Measurements from ENCODE around the gene EHMT2. TPM values are rescaled to one million over a fixed set of nuclear protein-coding genes. Genes with fewer than 3 reads are reported as not detected.
A peak's percentile ranks its signal among the peaks of the same experiment; 100 is the strongest.

Gene EHMT2
- total and polyA plus RNA-seq, 2 of the 13 experiments (the other 11 are each of a cell fraction or from before 2014, with no cell fraction given) = 55.2 to 69.2 TPM

DNA sequence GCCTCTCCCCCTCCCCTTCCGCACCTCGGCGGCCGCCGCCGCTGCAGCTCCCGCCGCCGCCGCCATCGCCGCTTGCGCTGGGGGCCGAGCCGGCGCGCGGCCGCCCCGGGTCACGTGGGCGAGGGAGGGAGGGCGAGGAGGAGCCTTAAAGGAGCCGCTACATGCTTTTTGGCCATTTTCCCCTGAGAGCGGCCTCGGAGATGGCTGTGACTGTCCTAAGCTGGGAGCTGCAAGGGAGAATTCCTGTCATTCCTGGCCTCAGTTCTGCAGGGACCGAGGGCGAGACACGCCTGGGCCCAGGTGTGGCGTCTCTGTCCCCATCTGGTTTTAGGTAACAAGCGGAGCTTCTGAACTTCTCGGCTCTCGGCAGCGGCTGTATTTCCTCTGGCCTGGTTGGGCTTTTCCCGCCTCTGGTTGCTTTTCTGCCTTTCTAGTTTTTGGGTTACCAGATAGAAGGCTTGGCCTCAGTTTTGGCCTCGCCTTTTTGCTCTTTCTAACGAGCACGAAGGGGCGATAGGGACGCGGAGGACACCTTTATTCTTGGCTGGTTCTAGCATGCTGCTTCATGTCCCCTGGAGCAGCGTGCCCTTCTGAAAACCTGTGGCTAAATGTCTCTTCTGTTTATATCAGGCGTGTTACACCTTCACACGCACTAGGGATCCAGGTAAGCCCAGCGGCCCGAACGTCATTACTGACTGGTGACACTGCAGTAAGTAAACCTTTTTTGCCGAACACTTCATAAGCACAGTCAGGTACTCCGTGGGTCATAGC is at the start of gene EHMT2 (continued):
- TF ChIP-seq KLF11 (CRISPR knock-in tag; IDR thresholded peaks at IDR 0.05) (peak; percentile 86; the same call in 1 of the 2 replicates), EP300 (IDR thresholded peaks at IDR 0.05; ENCODE audit: low read depth in 2 of 2, low read length in 2 of 2) (0 out of 4 replicates have a peak, but pooled peaks of 1 of the 2 experiments have one; percentile 11), EP300 (CRISPR knock-in tag; IDR thresholded peaks at IDR 0.05; ENCODE audit: borderline replicate concordance) (no peak), ZNF75D (CRISPR knock-in tag; IDR thresholded peaks at IDR 0.05; ENCODE audit: borderline replicate concordance) (no peak), ZNF20 (CRISPR knock-in tag; IDR thresholded peaks at IDR 0.05) (no peak), NPAS2 (CRISPR knock-in tag; IDR thresholded peaks at IDR 0.05; ENCODE audit: borderline replicate concordance) (no peak), MYC (CRISPR knock-in tag; IDR thresholded peaks at IDR 0.05; ENCODE audit: borderline replicate concordance) (no peak), ZBTB14 (CRISPR knock-in tag; IDR thresholded peaks at IDR 0.05) (no peak), PAWR (CRISPR knock-in tag; IDR thresholded peaks at IDR 0.05; ENCODE audit: borderline replicate concordance) (no peak), HOMEZ (CRISPR knock-in tag; IDR thresholded peaks at IDR 0.05; ENCODE audit: low read depth) (peak; percentile 27; the same call in 1 of the 2 replicates), ZBED4 (CRISPR knock-in tag; IDR thresholded peaks at IDR 0.05; ENCODE audit: borderline replicate concordance) (no peak), ZNF788 (CRISPR knock-in tag; IDR thresholded peaks at IDR 0.05; ENCODE audit: borderline replicate concordance) (no peak), NR2C2 (CRISPR knock-in tag; IDR thresholded peaks at IDR 0.05; ENCODE audit: borderline replicate concordance) (peak; percentile 23; the same call in 1 of the 2 replicates), MED1 (CRISPR knock-in tag; IDR thresholded peaks at IDR 0.05) (peak; percentile 23; the same call in 1 of the 2 replicates), ZNF234 (CRISPR knock-in tag; conservative IDR thresholded peaks at IDR 0.05) (no peak), SYNCRIP (IDR thresholded peaks at IDR 0.05; ENCODE audit: insufficient read depth, low read depth, low read length) (no peak)
- TF ChIP-seq, protein P1, sequence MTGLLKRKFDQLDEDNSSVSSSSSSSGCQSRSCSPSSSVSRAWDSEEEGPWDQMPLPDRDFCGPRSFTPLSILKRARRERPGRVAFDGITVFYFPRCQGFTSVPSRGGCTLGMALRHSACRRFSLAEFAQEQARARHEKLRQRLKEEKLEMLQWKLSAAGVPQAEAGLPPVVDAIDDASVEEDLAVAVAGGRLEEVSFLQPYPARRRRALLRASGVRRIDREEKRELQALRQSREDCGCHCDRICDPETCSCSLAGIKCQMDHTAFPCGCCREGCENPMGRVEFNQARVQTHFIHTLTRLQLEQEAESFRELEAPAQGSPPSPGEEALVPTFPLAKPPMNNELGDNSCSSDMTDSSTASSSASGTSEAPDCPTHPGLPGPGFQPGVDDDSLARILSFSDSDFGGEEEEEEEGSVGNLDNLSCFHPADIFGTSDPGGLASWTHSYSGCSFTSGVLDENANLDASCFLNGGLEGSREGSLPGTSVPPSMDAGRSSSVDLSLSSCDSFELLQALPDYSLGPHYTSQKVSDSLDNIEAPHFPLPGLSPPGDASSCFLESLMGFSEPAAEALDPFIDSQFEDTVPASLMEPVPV (CRISPR knock-in tag; IDR thresholded peaks at IDR 0.05) = no peak
- TF ChIP-seq, protein P2, sequence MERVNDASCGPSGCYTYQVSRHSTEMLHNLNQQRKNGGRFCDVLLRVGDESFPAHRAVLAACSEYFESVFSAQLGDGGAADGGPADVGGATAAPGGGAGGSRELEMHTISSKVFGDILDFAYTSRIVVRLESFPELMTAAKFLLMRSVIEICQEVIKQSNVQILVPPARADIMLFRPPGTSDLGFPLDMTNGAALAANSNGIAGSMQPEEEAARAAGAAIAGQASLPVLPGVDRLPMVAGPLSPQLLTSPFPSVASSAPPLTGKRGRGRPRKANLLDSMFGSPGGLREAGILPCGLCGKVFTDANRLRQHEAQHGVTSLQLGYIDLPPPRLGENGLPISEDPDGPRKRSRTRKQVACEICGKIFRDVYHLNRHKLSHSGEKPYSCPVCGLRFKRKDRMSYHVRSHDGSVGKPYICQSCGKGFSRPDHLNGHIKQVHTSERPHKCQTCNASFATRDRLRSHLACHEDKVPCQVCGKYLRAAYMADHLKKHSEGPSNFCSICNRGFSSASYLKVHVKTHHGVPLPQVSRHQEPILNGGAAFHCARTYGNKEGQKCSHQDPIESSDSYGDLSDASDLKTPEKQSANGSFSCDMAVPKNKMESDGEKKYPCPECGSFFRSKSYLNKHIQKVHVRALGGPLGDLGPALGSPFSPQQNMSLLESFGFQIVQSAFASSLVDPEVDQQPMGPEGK (CRISPR knock-in tag; IDR thresholded peaks at IDR 0.05) = no peak

Measured in HepG2 (cell line).